Liver (tissue), 9 donors: ENCODE data around the gene KCTD16. TPM values are rescaled to one million over a fixed set of nuclear protein-coding genes. Genes with fewer than 3 reads are reported as not detected.

Experiments
- DNase-seq: peaks from one replicate; pipeline ENCODE4 v3.0.0-alpha.2; 2017; ENCODE audit warnings: low spot score
- H3K27ac ChIP-seq, 2 donors: one replicate each; pipeline ENCODE4 v1.7.0; 2013; ENCODE audit warnings: inconsistent platforms in 2 of 2, low read length in 2 of 2, control low read depth in 1 of 2, low read depth in 1 of 2, mild to moderate bottlenecking in 1 of 2
- H3K27me3 ChIP-seq, 4 donors: one replicate each; pipeline versions ENCODE4 v1.6.1 to v1.7.0; 2013; ENCODE audit warnings: low read length in 3 of 4, inconsistent platforms in 1 of 4, mild to moderate bottlenecking in 1 of 4, moderate library complexity in 1 of 4; ENCODE audit not compliant: control insufficient read depth in 4 of 4, insufficient read depth in 4 of 4
- H3K36me3 ChIP-seq, 4 donors: one replicate each; pipeline versions ENCODE4 v1.6.1 to v1.7.0; 2013; ENCODE audit warnings: low read length in 3 of 4, mild to moderate bottlenecking in 3 of 4, low read depth in 1 of 4, moderate library complexity in 1 of 4; ENCODE audit not compliant: control insufficient read depth in 4 of 4, insufficient read depth in 3 of 4
- H3K4me1 ChIP-seq, 4 donors: one replicate each; pipeline versions ENCODE4 v1.6.1 to v1.7.0; 2013; ENCODE audit warnings: low read length in 3 of 4, mild to moderate bottlenecking in 3 of 4, moderate library complexity in 1 of 4; ENCODE audit not compliant: control insufficient read depth in 4 of 4, insufficient read depth in 4 of 4
- H3K4me3 ChIP-seq, 3 donors: one replicate each; pipeline versions ENCODE4 v1.6.1 to v1.7.0; 2013; ENCODE audit warnings: low read length in 3 of 3, control low read depth in 1 of 3, low read depth in 1 of 3, mild to moderate bottlenecking in 1 of 3
- H3K9ac ChIP-seq, 2 donors: one replicate each; pipeline ENCODE4 v1.7.0; 2013; ENCODE audit warnings: low read length in 2 of 2, mild to moderate bottlenecking in 2 of 2, moderate library complexity in 2 of 2, control low read depth in 1 of 2, low read depth in 1 of 2
- H3K9me3 ChIP-seq, 4 donors: one replicate each; pipeline versions ENCODE4 v1.6.1 to v1.7.0; 2013; ENCODE audit warnings: low read length in 3 of 4; ENCODE audit not compliant: control insufficient read depth in 4 of 4
- ATF3 ChIP-seq: IDR thresholded peaks from 2 replicates; pipeline ENCODE4 v1.6.1; 2016; ENCODE audit warnings: antibody characterized with exemption
- CTCF ChIP-seq: fragments of 150-350 bp; IDR thresholded peaks from 2 replicates; pipeline ENCODE4 v1.5.1; 2017; ENCODE audit warnings: improper control_type of control experiment, low read depth, low read length; ENCODE audit not compliant: missing input control
- EGR1 ChIP-seq, 2 donors: IDR thresholded peaks; 2 replicates each; pipeline ENCODE4 v1.6.1; 2016 to 2018; ENCODE audit warnings: antibody characterized with exemption in 2 of 2, low read depth in 2 of 2
- FOXA1 ChIP-seq: IDR thresholded peaks from 2 replicates; pipeline ENCODE4 v1.6.1; 2016; ENCODE audit warnings: antibody characterized with exemption
- FOXA2 ChIP-seq: IDR thresholded peaks from 2 replicates; pipeline ENCODE4 v1.6.1; 2016; ENCODE audit warnings: antibody characterized with exemption
- GABPA ChIP-seq, 2 donors: IDR thresholded peaks in 1 of 2; conservative IDR thresholded peaks in 1 of 2; 2 replicates each; pipeline ENCODE4 v1.6.1; 2016; ENCODE audit warnings: antibody characterized with exemption in 2 of 2, mild to moderate bottlenecking in 1 of 2, moderate library complexity in 1 of 2
- HNF4A ChIP-seq, 2 donors: conservative IDR thresholded peaks; 2 replicates each; pipeline ENCODE4 v1.6.1; 2016; ENCODE audit warnings: antibody characterized with exemption in 2 of 2, mild to moderate bottlenecking in 2 of 2
- HNF4G ChIP-seq: IDR thresholded peaks from 2 replicates; pipeline ENCODE4 v1.6.1; 2016; ENCODE audit warnings: antibody characterized with exemption
- JUND ChIP-seq, 2 donors: IDR thresholded peaks; 2 replicates each; pipeline ENCODE4 v1.6.1; 2016; ENCODE audit warnings: antibody characterized with exemption in 2 of 2
- NR2F2 ChIP-seq: IDR thresholded peaks from 2 replicates; pipeline ENCODE4 v1.6.1; 2016; ENCODE audit warnings: antibody characterized with exemption
- RAD21 ChIP-seq, 2 donors: IDR thresholded peaks; 2 replicates each; pipeline ENCODE4 v1.6.1; 2016; ENCODE audit warnings: antibody characterized with exemption in 2 of 2, mild to moderate bottlenecking in 2 of 2
- RXRA ChIP-seq, 2 donors: IDR thresholded peaks; 2 replicates each; pipeline ENCODE4 v1.6.1; 2017 to 2018; ENCODE audit warnings: antibody characterized with exemption in 2 of 2, mild to moderate bottlenecking in 1 of 2
- SP1 ChIP-seq: IDR thresholded peaks from 2 replicates; pipeline ENCODE4 v1.6.1; 2018; ENCODE audit warnings: antibody characterized with exemption, mild to moderate bottlenecking
- TAF1 ChIP-seq: conservative IDR thresholded peaks from 2 replicates; pipeline ENCODE4 v1.6.1; 2016; ENCODE audit warnings: antibody characterized with exemption, mild to moderate bottlenecking
- YY1 ChIP-seq: IDR thresholded peaks from 2 replicates; pipeline ENCODE4 v1.6.1; 2016; ENCODE audit warnings: antibody characterized with exemption, mild to moderate bottlenecking
- WGBS: extraction: QIAGEN DNeasy Blood & Tissue Kit; methylation state at CpG from one replicate; pipeline ENCODE4 v1.1.7; 2013; 5-methylcytosine and 5-hydroxymethylcytosine counted together
- polyA plus RNA-seq, 2 donors: library from polyadenylated mRNA; stranded (reverse) in 1 of 2; unstranded in 1 of 2; fragments of 200-250 nt in 1 of 2; fragments of >200 nt in 1 of 2; fragmentation: Nextera tagmentation in 1 of 2; extraction: Ambion mirVana in 1 of 2; gene quantifications; one replicate each; pipeline versions ENCODE4 v1.2.1 to v1.2.3, GENCODE V29; 2013 to 2015
- total RNA-seq, 2 donors: library from RNA; depleted of rRNA; stranded (reverse); fragments of >200 nt; gene quantifications; one replicate each; pipeline ENCODE4 v1.2.3, GENCODE V29; 2014
- TF ChIP-seq, protein P1 (sequence below): IDR thresholded peaks from 2 replicates; pipeline ENCODE4 v1.6.1; 2016; ENCODE audit warnings: antibody characterized with exemption, mild to moderate bottlenecking
- TF ChIP-seq, protein P2 (sequence below): IDR thresholded peaks from 2 replicates; pipeline ENCODE4 v1.6.1; 2016; ENCODE audit warnings: antibody characterized with exemption
- TF ChIP-seq, protein P3 (sequence below): IDR thresholded peaks from 2 replicates; pipeline ENCODE4 v1.6.1; 2016; ENCODE audit warnings: antibody characterized with exemption
- donor health status: healthy.
- donor health status: healthy.
- donor health status: healthy.
- donor health status: healthy.
- donor health status: healthy.

KCTD16 gene
- total and polyA plus RNA-seq, 4 donors: under 0.01 to 0.05 (median 0.01) TPM; not detected in 1

- Histone ChIP-seq H3K4me3 (no peak overlapping the region), H3K36me3 (no peaks in the 10 kb centered on the region), H3K9me3 (no peaks in the 10 kb centered on the region), H3K4me1 (no peaks in the 10 kb centered on the region), H3K9ac (no peak overlapping the region), H3K27ac (no peak overlapping the region), H3K27me3 (no peaks in the 10 kb centered on the region)
- DNase-seq: no peak
- TF ChIP-seq NR2F2 (no peak), YY1 (no peak), JUND (IDR thresholded peaks at IDR 0.05) (no peak), FOXA1 (no peak), GABPA (IDR thresholded peaks at IDR 0.05 in 1 of 2, conservative IDR thresholded peaks at IDR 0.05 in 1 of 2) (no peak), HNF4G (no peak), ATF3 (no peak), SP1 (no peak), TAF1 (no peak), EGR1 (IDR thresholded peaks at IDR 0.05; ENCODE audit: low read depth in 2 of 2) (no peak), RAD21 (IDR thresholded peaks at IDR 0.05) (no peak), HNF4A (conservative IDR thresholded peaks at IDR 0.05) (no peak), RXRA (IDR thresholded peaks at IDR 0.05) (no peak), CTCF (no peak), FOXA2 (no peak)
- TF ChIP-seq, protein P1, sequence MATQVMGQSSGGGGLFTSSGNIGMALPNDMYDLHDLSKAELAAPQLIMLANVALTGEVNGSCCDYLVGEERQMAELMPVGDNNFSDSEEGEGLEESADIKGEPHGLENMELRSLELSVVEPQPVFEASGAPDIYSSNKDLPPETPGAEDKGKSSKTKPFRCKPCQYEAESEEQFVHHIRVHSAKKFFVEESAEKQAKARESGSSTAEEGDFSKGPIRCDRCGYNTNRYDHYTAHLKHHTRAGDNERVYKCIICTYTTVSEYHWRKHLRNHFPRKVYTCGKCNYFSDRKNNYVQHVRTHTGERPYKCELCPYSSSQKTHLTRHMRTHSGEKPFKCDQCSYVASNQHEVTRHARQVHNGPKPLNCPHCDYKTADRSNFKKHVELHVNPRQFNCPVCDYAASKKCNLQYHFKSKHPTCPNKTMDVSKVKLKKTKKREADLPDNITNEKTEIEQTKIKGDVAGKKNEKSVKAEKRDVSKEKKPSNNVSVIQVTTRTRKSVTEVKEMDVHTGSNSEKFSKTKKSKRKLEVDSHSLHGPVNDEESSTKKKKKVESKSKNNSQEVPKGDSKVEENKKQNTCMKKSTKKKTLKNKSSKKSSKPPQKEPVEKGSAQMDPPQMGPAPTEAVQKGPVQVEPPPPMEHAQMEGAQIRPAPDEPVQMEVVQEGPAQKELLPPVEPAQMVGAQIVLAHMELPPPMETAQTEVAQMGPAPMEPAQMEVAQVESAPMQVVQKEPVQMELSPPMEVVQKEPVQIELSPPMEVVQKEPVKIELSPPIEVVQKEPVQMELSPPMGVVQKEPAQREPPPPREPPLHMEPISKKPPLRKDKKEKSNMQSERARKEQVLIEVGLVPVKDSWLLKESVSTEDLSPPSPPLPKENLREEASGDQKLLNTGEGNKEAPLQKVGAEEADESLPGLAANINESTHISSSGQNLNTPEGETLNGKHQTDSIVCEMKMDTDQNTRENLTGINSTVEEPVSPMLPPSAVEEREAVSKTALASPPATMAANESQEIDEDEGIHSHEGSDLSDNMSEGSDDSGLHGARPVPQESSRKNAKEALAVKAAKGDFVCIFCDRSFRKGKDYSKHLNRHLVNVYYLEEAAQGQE: no peak
- TF ChIP-seq, protein P2, sequence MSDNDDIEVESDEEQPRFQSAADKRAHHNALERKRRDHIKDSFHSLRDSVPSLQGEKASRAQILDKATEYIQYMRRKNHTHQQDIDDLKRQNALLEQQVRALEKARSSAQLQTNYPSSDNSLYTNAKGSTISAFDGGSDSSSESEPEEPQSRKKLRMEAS: no peak
- TF ChIP-seq, protein P3, sequence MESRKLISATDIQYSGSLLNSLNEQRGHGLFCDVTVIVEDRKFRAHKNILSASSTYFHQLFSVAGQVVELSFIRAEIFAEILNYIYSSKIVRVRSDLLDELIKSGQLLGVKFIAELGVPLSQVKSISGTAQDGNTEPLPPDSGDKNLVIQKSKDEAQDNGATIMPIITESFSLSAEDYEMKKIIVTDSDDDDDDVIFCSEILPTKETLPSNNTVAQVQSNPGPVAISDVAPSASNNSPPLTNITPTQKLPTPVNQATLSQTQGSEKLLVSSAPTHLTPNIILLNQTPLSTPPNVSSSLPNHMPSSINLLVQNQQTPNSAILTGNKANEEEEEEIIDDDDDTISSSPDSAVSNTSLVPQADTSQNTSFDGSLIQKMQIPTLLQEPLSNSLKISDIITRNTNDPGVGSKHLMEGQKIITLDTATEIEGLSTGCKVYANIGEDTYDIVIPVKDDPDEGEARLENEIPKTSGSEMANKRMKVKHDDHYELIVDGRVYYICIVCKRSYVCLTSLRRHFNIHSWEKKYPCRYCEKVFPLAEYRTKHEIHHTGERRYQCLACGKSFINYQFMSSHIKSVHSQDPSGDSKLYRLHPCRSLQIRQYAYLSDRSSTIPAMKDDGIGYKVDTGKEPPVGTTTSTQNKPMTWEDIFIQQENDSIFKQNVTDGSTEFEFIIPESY: no peak
- WGBS: 79% methylated on average over 2 of the region's 2 CpGs
Measured at GRCh38 chr5:144462577-144462976, 291.9 kb downstream of the KCTD16 start.
